T-cell (primary cell): ENCODE measurements around the gene TLCD3A. TPM values are rescaled to one million over a fixed set of nuclear protein-coding genes. Genes with fewer than 3 reads are reported as not detected.
"Not testable (repeated sequence)": the region's sequence is repeated elsewhere in the genome, so short reads cannot be mapped to it uniquely, and the experiment has no call there.

Experiments
- ATAC-seq, 4 experiments: fragments of 200-7000 bp in 3 of 4; fragments of 150-1000 bp in 1 of 4; cut with Tn5 transposase; replicated peaks in 1 of 4; 1 replicate in 3 of 4; 2 replicates in 1 of 4; pipeline ENCODE4 v1.10.0; 2021; ENCODE audit warnings: moderate library complexity in 3 of 4, mild to moderate bottlenecking in 2 of 4, moderate number of reproducible peaks in 1 of 4
- CTCF ChIA-PET, 2 donors: fragments of 300-600 bp; sonication (Branson Sonifier 250); formaldehyde crosslinking; loops; one replicate each; lab custom pipeline; 2022; ENCODE audit warnings: antibody characterized with exemption in 2 of 2; lab: Charles Lee
- POLR2A ChIA-PET, 2 donors: fragments of 300-600 bp; sonication (Branson Sonifier 250); formaldehyde crosslinking; loops; one replicate each; lab custom pipeline; 2022; ENCODE audit warnings: antibody characterized with exemption in 2 of 2; lab: Charles Lee
- DNase-seq, 35 experiments: peaks; one replicate each; pipeline versions ENCODE4 v3.0.0 to v3.0.0-alpha.2; 2013 to 2023
- H3K27ac ChIP-seq: one replicate; pipeline ENCODE4 v1.5.1; 2013; ENCODE audit warnings: low read length
- H3K27me3 ChIP-seq, 2 experiments: replicated peaks in 1 of 2; 1 replicate in 1 of 2; 2 replicates in 1 of 2; pipeline versions ENCODE4 v1.6.1 to v1.7.0; 2013; ENCODE audit warnings: low read length in 1 of 2, mixed read lengths in 1 of 2; ENCODE audit not compliant: control insufficient read depth in 2 of 2, insufficient read depth in 2 of 2; ENCODE audit errors: extremely low read depth in 1 of 2
- H3K36me3 ChIP-seq, 2 donors: 1 replicate in 1 of 2; 2 replicates in 1 of 2; pipeline versions ENCODE4 v1.6.1 to v1.7.0; 2013; ENCODE audit warnings: low read length in 1 of 2; ENCODE audit not compliant: control insufficient read depth in 2 of 2, insufficient read depth in 1 of 2; ENCODE audit errors: extremely low read depth in 1 of 2
- H3K4me1 ChIP-seq, 2 experiments: 1 replicate in 1 of 2; 2 replicates in 1 of 2; pipeline versions ENCODE4 v1.6.1 to v1.7.0; 2013; ENCODE audit warnings: low read length in 2 of 2, mixed read lengths in 1 of 2; ENCODE audit not compliant: insufficient read depth in 2 of 2, control insufficient read depth in 1 of 2; ENCODE audit errors: extremely low read depth in 1 of 2
- H3K4me3 ChIP-seq, 2 donors: 1 replicate in 1 of 2; 2 replicates in 1 of 2; pipeline versions ENCODE4 v1.5.1 to v1.7.0; 2013; ENCODE audit warnings: mild to moderate bottlenecking in 2 of 2, low read length in 1 of 2, moderate library complexity in 1 of 2; ENCODE audit not compliant: control insufficient read depth in 1 of 2; ENCODE audit errors: extremely low read depth in 1 of 2
- H3K9me3 ChIP-seq: 2 replicates; pipeline ENCODE4 v1.7.0; 2013
- H3K27ac Mint-ChIP-seq, 2 donors: one replicate each; pipeline ENCODE4 v1.8.0; 2020 to 2021; ENCODE audit warnings: mild to moderate bottlenecking in 2 of 2, mixed read lengths in 2 of 2
- H3K27me3 Mint-ChIP-seq, 2 donors: one replicate each; pipeline ENCODE4 v1.8.0; 2021 to 2022; ENCODE audit warnings: mixed read lengths in 2 of 2
- H3K36me3 Mint-ChIP-seq: one replicate; pipeline ENCODE4 v1.8.0; 2021; ENCODE audit warnings: mixed read lengths
- H3K4me1 Mint-ChIP-seq, 3 donors: one replicate each; pipeline ENCODE4 v1.8.0; 2020 to 2022; ENCODE audit warnings: mixed read lengths in 3 of 3, mild to moderate bottlenecking in 1 of 3
- H3K4me3 Mint-ChIP-seq, 3 donors: one replicate each; pipeline ENCODE4 v1.8.0; 2020 to 2022; ENCODE audit warnings: mild to moderate bottlenecking in 3 of 3, mixed read lengths in 3 of 3, moderate library complexity in 3 of 3
- H3K9me3 Mint-ChIP-seq, 3 donors: one replicate each; pipeline ENCODE4 v1.8.0; 2020 to 2022; ENCODE audit warnings: mixed read lengths in 3 of 3
- WGBS: methylation state at CpG from one replicate; pipeline ENCODE4 v1.1.5; 2013; ENCODE audit warnings: missing lambda C conversion rate; ENCODE audit not compliant: insufficient coverage; 5-methylcytosine and 5-hydroxymethylcytosine counted together
- total RNA-seq, 35 experiments: library from RNA in 6 of 35; stranded (reverse) in 6 of 35; fragments of 120-200 nt in 1 of 35; gene quantifications; one replicate each; pipeline versions ENCODE4 v1.2.1 to v1.2.4 and lab custom pipeline; 2013 to 2026

TLCD3A gene
- total RNA-seq, 5 donors from 2014 or later (not counting 1 experiment from before 2014, with no cell fraction given), result 1.3 to 3.0 (median 2.2) TPM

DNA sequence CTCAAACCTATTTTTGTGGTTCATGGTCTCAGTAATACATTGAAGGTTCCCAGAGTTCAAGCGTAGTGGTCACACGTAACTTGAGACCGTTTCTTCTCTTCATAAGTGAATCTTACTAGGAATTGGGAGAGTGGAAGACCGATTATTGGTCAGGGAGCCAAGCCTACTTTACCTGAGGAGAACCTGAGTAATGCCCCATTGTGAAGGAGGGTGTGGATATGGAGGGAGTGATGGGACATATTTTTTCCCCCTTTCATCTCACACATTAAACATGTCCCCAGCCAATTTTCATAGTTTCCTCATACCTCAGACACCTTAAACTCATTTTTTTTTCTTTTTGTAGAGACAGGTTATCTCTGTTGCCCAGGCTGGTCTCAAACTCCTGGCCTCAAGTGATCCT is 10.7 kb downstream of the TLCD3A start:
- H3K4me3 ChIP-seq, result no peak overlapping the region
- Mint-ChIP-seq H3K4me3 (no peak overlapping the region), H3K4me1 (peaks cover 7 to 11% (median 10%) of the 10 kb centered on the region in 3 donors), H3K36me3 (peaks cover 32% of the 10 kb centered on the region), H3K27me3 (no peaks in the 10 kb centered on the region), H3K9me3 (no peaks in the 10 kb centered on the region), H3K27ac (no peak overlapping the region)
- no peak for ATAC-seq
- H3K27ac ChIP-seq, result no peak overlapping the region
- peaks cover 0 to 3% of the 10 kb centered on the region in 2 experiments for H3K4me1 ChIP-seq
- H3K9me3 ChIP-seq, result no peaks in the 10 kb centered on the region
- H3K27me3 ChIP-seq, result no peaks in the 10 kb centered on the region
- H3K36me3 ChIP-seq, result peaks cover 15 to 44% of the 10 kb centered on the region in 2 donors
- POLR2A ChIA-PET, result no interaction called here
- no CpG with 5 or more reads among the region's 4 CpGs for WGBS
- DNase-seq, result no peak
- CTCF ChIA-PET, result no interaction called here

DNA sequence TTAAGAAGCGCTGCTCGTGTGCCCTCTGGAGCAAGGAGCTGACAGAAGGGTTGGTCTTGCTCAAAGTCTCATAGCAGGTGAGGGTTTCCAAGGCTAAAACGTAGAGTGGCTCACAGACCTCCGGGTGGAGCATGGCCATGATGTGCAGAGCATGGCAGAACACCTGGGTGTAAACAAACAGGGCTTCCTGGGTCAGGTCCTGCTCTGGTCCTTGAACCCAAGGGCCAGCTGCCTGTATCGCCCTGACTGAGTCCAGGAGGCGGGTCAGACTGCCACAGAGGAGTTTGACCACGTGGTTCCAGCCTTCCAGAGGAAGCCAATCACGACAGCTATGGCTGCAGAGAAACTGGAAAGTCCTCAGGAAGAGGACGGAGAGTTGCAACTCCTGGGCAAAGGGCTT is 12.5 kb downstream of the TLCD3A start:
- no peak overlapping the region for H3K4me3 ChIP-seq
- 89% methylated on average over 9 of the region's 9 CpGs for WGBS
- H3K4me3 Mint-ChIP-seq, result no peak overlapping the region
- no peak overlapping the region for H3K27ac ChIP-seq
- peaks cover 14 to 23% (median 23%) of the 10 kb centered on the region in 3 donors for H3K4me1 Mint-ChIP-seq
- peaks cover 0 to 6% of the 10 kb centered on the region in 2 experiments for H3K4me1 ChIP-seq
- no peaks in the 10 kb centered on the region for H3K9me3 Mint-ChIP-seq
- no peak overlapping the region for H3K27ac Mint-ChIP-seq
- CTCF ChIA-PET, result no interaction called here
- H3K27me3 Mint-ChIP-seq, result no peaks in the 10 kb centered on the region
- H3K36me3 Mint-ChIP-seq, result peaks cover 37% of the 10 kb centered on the region
- no peaks in the 10 kb centered on the region for H3K9me3 ChIP-seq
- DNase-seq (no peak), ATAC-seq (no peak)
- H3K27me3 ChIP-seq, result no peaks in the 10 kb centered on the region
- POLR2A ChIA-PET, result no interaction called here
- peaks cover 15 to 44% of the 10 kb centered on the region in 2 donors for H3K36me3 ChIP-seq

DNA sequence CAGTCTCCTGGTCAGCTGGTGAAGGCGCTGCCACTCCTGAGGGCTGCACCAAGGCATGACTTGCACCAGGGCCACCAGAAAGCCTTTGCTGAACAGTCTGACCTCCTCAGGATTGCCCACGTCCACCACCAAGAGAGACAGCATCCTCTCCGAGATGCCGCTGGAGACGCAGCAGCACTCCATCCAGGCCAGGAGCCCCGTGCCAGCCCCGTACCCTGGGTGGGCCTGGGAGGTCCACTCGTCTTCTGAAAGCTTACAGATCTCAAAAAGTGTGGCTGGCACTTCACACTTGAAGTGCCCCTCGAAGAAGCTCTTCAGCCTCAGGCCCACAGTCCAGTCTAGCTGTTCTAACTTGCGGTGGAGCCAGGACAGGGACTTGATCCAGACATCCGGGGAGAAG is 13.0 kb downstream of the TLCD3A start:
- DNase-seq (no peak), ATAC-seq (no peak)
- no peak overlapping the region for H3K27ac Mint-ChIP-seq
- H3K9me3 Mint-ChIP-seq, result no peaks in the 10 kb centered on the region
- peaks cover 15 to 25% (median 24%) of the 10 kb centered on the region in 3 donors for H3K4me1 Mint-ChIP-seq
- Histone ChIP-seq H3K27ac (no peak overlapping the region), H3K36me3 (peaks cover 15 to 44% of the 10 kb centered on the region in 2 donors), H3K27me3 (no peaks in the 10 kb centered on the region), H3K4me1 (peaks cover 1 to 10% of the 10 kb centered on the region in 2 experiments), H3K9me3 (no peaks in the 10 kb centered on the region), H3K4me3 (no peak overlapping the region)
- ChIA-PET CTCF (interaction anchor here in 1 of 2 donors (0.5 kb wide), 1 partner anchor 125 kb away, joined by 5 read pairs; no protein-coding TSS in a partner anchor), POLR2A (no interaction called here)
- WGBS, result 99% methylated on average over 10 of the region's 11 CpGs
- peaks cover 36% of the 10 kb centered on the region for H3K36me3 Mint-ChIP-seq
- no peak overlapping the region for H3K4me3 Mint-ChIP-seq
- no peaks in the 10 kb centered on the region for H3K27me3 Mint-ChIP-seq

DNA sequence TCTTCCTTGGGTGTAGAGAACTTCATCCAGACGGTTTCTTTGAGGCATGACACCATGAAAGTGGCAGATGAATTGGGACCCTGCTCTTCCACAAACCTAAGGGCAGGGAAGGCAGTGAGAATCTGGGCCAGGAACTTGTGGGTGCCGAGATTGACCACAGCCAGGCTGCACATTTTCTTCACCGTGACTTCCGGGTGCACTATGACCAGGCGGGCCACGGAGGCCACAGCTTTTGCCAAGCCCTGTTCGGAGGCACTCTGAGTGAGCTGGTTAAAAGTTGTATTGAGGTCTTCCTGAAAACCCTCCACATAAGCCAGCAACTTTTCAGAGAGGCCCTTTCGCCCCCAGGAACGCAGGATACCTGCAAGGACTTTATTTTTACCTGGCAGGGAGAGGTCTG is 13.8 kb downstream of the TLCD3A start:
- ATAC-seq (no peak), DNase-seq (no peak)
- H3K4me3 ChIP-seq, result no peak overlapping the region
- CTCF ChIA-PET, result interaction anchor here in 1 of 2 donors (0.5 kb wide), 1 partner anchor 126 kb away, joined by 5 read pairs; no protein-coding TSS in a partner anchor
- no peak overlapping the region for H3K27ac ChIP-seq
- POLR2A ChIA-PET, result no interaction called here
- H3K36me3 Mint-ChIP-seq, result peaks cover 34% of the 10 kb centered on the region
- H3K4me1 ChIP-seq, result peaks cover 5 to 18% of the 10 kb centered on the region in 2 experiments
- H3K9me3 Mint-ChIP-seq, result no peaks in the 10 kb centered on the region
- no peak overlapping the region for H3K27ac Mint-ChIP-seq
- H3K36me3 ChIP-seq, result peaks cover 15 to 44% of the 10 kb centered on the region in 2 donors
- no peaks in the 10 kb centered on the region for H3K27me3 ChIP-seq
- H3K4me1 Mint-ChIP-seq, result peaks cover 20 to 30% (median 29%) of the 10 kb centered on the region in 3 donors
- no peak overlapping the region for H3K4me3 Mint-ChIP-seq
- H3K9me3 ChIP-seq, result no peaks in the 10 kb centered on the region
- no peaks in the 10 kb centered on the region for H3K27me3 Mint-ChIP-seq
- 93% methylated on average over 3 of the region's 9 CpGs for WGBS

DNA sequence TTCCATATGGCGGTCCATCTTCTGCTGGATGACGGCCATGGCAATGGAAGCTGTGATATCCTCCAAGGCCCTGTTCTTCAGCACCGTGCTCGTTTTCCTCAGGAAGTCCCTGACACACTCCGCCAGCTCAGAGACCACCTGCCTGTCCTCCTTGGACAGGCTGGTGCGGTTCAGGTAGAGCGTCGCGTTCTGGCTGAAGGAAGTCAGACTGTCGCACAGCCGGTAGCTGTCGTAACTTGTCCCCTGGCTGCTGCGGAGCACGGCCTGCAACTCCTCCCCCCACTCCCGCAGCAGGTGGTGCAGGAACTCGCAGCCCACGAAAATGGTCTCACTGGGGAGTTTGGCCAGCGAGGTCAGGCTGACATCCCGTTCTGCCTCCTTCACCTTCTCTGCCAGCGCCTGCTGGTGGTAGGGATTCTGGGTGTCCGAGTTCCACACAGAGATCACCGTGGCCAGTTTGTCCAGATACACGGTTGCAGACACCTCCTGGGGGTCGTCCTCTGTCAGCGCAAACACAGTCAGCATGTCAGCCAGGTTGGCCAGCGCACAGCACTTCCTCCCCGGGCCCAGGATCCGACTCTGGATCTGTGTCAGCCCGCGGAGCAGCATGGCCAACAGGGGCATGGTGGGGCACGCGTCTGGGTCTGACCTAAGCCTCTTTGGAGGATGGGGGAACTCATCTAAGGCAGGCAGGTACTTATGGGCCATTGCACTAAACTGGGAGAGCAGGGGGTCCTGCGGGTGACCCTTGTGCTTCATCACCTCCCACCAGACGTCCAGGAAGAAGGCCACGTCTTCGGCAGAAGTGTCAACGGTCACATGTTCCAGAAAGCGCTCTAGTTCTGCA is 14.6 kb downstream of the TLCD3A start:
- Mint-ChIP-seq H3K4me1 (peaks cover 24 to 35% (median 34%) of the 10 kb centered on the region in 3 donors), H3K27me3 (no peaks in the 10 kb centered on the region), H3K36me3 (peaks cover 34% of the 10 kb centered on the region), H3K27ac (no peak overlapping the region), H3K4me3 (no peak overlapping the region), H3K9me3 (no peaks in the 10 kb centered on the region)
- 98% methylated on average over 27 of the region's 38 CpGs for WGBS
- POLR2A ChIA-PET, result no interaction called here
- no peak for ATAC-seq
- DNase-seq, result no peak
- H3K36me3 ChIP-seq, result peaks cover 15 to 44% of the 10 kb centered on the region in 2 donors
- H3K4me3 ChIP-seq, result no peak overlapping the region
- no peaks in the 10 kb centered on the region for H3K9me3 ChIP-seq
- CTCF ChIA-PET, result no interaction called here
- H3K27ac ChIP-seq, result no peak overlapping the region
- H3K4me1 ChIP-seq, result peaks cover 5 to 23% of the 10 kb centered on the region in 2 experiments
- H3K27me3 ChIP-seq, result no peaks in the 10 kb centered on the region

DNA sequence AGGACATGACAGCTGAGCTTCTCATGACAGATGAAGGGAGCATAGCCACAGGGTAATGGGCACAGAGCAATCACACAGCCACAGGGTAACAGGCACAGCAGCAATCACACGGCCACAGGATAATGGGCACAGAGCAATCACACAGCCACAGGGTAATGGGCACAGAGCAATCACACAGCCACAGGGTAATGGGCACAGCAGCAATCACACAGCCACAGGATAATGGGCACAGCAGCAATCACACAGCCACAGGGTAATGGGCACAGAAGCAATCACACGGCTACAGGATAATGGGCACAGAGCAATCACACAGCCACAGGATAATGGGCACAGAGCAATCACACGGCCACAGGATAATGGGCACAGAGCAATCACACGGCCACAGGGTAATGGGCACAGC is 16.2 kb downstream of the TLCD3A start:
- Histone ChIP-seq H3K36me3 (peaks cover 9 to 37% of the 10 kb centered on the region in 2 donors), H3K4me1 (peaks cover 8 to 29% of the 10 kb centered on the region in 2 experiments)
- peaks cover 27% of the 10 kb centered on the region for H3K36me3 Mint-ChIP-seq
- peaks cover 32 to 43% (median 42%) of the 10 kb centered on the region in 3 donors for H3K4me1 Mint-ChIP-seq
- H3K27me3 ChIP-seq, H3K27ac ChIP-seq, H3K9me3 ChIP-seq, H3K4me3 Mint-ChIP-seq, DNase-seq, H3K27me3 Mint-ChIP-seq, POLR2A ChIA-PET, H3K27ac Mint-ChIP-seq, CTCF ChIA-PET, ATAC-seq, H3K4me3 ChIP-seq, H3K9me3 Mint-ChIP-seq: not testable (repeated sequence)
- no CpG with 5 or more reads among the region's 4 CpGs for WGBS
